Measurements from ENCODE around the gene CRLF1. TPM values are rescaled to one million over a fixed set of nuclear protein-coding genes. Genes with fewer than 3 reads are reported as not detected.

CRLF1 gene
- total RNA-seq, 4 donors from 2014 or later: 27.4 to 115 (median 43.6) TPM

DNA sequence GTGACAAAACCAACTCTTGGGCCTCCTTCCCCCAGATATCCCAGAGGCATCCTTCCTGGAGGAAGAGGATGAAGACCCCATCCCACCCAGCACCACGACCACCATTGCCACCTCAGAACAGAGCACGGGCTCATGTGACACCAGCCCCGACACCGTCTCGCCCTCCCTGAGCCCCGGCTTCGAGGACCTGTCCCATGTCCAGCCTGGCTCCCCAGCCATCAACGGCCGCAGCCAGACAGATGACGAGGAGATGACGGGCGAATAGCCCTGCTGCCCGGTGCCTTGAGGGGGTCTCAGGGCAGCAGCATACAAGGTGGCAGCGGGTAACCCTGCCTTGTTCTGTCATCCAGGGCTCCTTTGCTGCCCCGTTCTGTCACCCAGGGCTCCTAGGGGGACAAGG is 38.2 kb downstream of the CRLF1 start:
- Histone ChIP-seq H3K4me1 (peaks cover 4 to 18% (median 11%) of the 10 kb centered on the region in 4 donors), H3K27ac (no peak overlapping the region), H3K27me3 (no peaks in the 10 kb centered on the region), H3K9me3 (no peaks in the 10 kb centered on the region), H3K4me3 (no peak overlapping the region), H3K36me3 (peaks cover 3 to 70% (median 21%) of the 10 kb centered on the region in 3 donors)
- WGBS, 2 donors: 89 to 93% methylated on average over 14 to 15 of the region's 15 CpGs
- no peak for DNase-seq (ENCODE audit: low spot score in 2 of 2)
- TF ChIP-seq EP300 (IDR thresholded peaks at IDR 0.05) (no peak), CTCF (IDR thresholded peaks at IDR 0.05) (no peak), POLR2A (IDR thresholded peaks at IDR 0.05) (no peak)

DNA sequence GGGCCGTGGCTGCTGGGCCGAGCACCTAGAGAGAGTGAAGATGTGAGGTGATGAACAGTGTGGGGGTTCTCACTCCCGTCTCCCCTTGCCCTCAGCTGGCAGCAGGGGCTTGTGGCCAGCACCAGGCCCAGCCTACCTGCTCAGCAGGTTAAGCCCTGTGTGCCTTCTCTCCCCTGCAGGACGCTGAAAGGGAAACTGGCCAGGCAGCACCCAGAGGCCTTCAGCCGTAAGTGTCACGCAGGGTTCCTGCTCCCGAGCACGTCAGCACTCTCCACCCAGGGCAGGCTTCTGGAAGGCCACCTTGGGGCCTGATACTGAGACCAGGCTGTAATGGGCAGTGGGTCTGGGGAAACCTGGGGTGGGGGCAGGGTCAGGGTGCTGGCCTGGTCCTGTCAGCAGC is 39.6 kb downstream of the CRLF1 start:
- TF ChIP-seq CTCF (IDR thresholded peaks at IDR 0.05) (no peak), POLR2A (IDR thresholded peaks at IDR 0.05) (no peak), EP300 (IDR thresholded peaks at IDR 0.05) (no peak)
- Histone ChIP-seq H3K4me3 (no peak overlapping the region), H3K27ac (no peak overlapping the region), H3K27me3 (no peaks in the 10 kb centered on the region), H3K4me1 (peaks cover 0 to 17% (median 4%) of the 10 kb centered on the region in 4 donors), H3K36me3 (peaks cover 3 to 81% (median 21%) of the 10 kb centered on the region in 3 donors), H3K9me3 (no peaks in the 10 kb centered on the region)
- 88 to 89% methylated on average over 7 to 8 of the region's 8 CpGs for WGBS, 2 donors
- no peak for DNase-seq (ENCODE audit: low spot score in 2 of 2)

- 46 to 72% methylated on average over 13 to 14 of the region's 14 CpGs for WGBS, 2 donors
- H3K4me1 ChIP-seq: peaks cover 0 to 37% (median 13%) of the 10 kb centered on the region in 4 donors
- peaks cover 3 to 53% (median 14%) of the 10 kb centered on the region in 3 donors for H3K36me3 ChIP-seq
- H3K27ac ChIP-seq: peak overlapping the region; percentile 44 to 94 (median 74)
- H3K27me3 ChIP-seq: no peaks in the 10 kb centered on the region
- no peak overlapping the region for H3K4me3 ChIP-seq
- DNase-seq (ENCODE audit: low spot score in 2 of 2): no peak
- H3K9me3 ChIP-seq: no peaks in the 10 kb centered on the region
- TF ChIP-seq EP300 (IDR thresholded peaks at IDR 0.05) (peak; percentile 50 to 52), CTCF (IDR thresholded peaks at IDR 0.05) (no peak)
These were observed 44.5 kb downstream of the CRLF1 start for GRCh38 chr19:18562086-18562485.

DNA sequence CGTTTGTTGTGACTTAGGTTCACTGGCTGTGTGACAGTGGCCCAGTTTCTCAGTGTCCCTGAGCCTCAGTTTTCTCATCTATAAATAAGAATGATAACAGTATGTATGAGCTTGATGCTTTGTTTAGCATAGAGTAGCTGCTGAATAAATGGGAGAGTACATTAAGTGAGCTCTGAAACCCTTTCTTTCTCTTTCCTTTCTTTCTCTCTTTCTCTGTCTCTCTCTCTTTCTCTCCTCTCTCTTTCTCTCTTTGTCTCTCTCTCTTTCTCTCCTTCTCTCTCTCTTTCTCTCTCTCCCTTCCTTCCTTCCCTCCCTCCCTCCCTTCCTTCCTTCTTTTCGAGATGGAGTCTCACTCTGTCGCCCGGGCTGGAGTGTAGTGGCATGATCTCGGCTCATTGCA is 46.9 kb downstream of the CRLF1 start:
- no peak for TF ChIP-seq EP300 (IDR thresholded peaks at IDR 0.05)
- TF ChIP-seq CTCF (IDR thresholded peaks at IDR 0.05): no peak
- TF ChIP-seq POLR2A (IDR thresholded peaks at IDR 0.05): no peak
- Histone ChIP-seq H3K4me3 (no peak overlapping the region), H3K27ac (peak overlapping the region in 2 of 4 donors; percentile 43 to 94), H3K27me3 (no peaks in the 10 kb centered on the region), H3K4me1 (peaks cover 0 to 37% (median 13%) of the 10 kb centered on the region in 4 donors), H3K9me3 (no peaks in the 10 kb centered on the region), H3K36me3 (peaks cover 0 to 29% (median 0%) of the 10 kb centered on the region in 3 donors)
- DNase-seq (ENCODE audit: low spot score in 2 of 2): no peak
- 71 to 74% methylated on average over 5 of the region's 5 CpGs for WGBS, 2 donors

DNA sequence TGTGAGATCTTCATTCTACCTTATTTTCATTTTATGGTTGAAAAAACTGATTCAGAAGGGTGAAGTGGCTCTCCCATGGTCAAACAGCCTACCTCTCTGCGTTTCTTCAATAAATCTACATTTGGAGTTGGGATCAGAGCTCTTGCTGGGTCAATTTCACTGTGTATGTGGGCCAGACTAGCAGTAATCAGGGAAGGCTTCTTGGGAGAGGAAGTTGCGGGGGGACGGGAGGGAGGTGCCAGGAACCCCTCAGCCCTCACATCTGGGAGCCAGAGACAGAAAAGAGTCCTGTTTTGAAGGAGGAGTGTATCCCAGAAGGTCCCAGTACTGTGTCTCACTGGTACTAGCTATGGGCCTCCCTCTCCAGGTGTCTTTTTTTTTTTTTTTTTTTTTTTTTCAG is 48.0 kb downstream of the CRLF1 start:
- Histone ChIP-seq H3K36me3 (peaks cover 0 to 18% (median 0%) of the 10 kb centered on the region in 3 donors), H3K9me3 (no peaks in the 10 kb centered on the region), H3K4me3 (peak overlapping the region; percentile 70 to 98 (median 82)), H3K27me3 (no peaks in the 10 kb centered on the region), H3K4me1 (peaks cover 0 to 37% (median 13%) of the 10 kb centered on the region in 4 donors), H3K27ac (peak overlapping the region; percentile 92 to 95 (median 94))
- 39 to 43% methylated on average over 3 of the region's 3 CpGs for WGBS, 2 donors
- DNase-seq (ENCODE audit: low spot score in 2 of 2): no peak
- TF ChIP-seq EP300 (IDR thresholded peaks at IDR 0.05): no peak
- no peak for TF ChIP-seq POLR2A (IDR thresholded peaks at IDR 0.05)
- no peak for TF ChIP-seq CTCF (IDR thresholded peaks at IDR 0.05)
